ENCODE results near the gene GCHFR.

DNA sequence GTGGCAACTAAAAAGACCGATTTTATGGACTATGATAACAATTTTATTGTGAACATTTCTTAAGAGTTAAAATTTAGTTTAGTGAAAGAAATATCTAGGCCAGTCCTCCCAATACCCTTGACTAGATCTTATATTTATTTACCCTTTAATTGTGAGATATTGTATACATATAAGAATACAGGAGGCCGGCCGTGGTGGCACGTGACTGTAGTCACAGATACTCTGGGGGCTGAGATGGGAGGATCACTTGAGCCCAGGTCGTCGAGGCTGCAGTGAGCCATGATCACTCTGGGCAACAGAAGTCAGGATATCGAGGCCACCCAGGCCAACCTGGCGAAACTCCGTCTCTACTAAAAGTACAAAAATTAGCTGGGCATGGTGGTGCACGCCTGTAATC is 8.1 kb upstream of the GCHFR start:
- TF ChIP-seq, protein P1, sequence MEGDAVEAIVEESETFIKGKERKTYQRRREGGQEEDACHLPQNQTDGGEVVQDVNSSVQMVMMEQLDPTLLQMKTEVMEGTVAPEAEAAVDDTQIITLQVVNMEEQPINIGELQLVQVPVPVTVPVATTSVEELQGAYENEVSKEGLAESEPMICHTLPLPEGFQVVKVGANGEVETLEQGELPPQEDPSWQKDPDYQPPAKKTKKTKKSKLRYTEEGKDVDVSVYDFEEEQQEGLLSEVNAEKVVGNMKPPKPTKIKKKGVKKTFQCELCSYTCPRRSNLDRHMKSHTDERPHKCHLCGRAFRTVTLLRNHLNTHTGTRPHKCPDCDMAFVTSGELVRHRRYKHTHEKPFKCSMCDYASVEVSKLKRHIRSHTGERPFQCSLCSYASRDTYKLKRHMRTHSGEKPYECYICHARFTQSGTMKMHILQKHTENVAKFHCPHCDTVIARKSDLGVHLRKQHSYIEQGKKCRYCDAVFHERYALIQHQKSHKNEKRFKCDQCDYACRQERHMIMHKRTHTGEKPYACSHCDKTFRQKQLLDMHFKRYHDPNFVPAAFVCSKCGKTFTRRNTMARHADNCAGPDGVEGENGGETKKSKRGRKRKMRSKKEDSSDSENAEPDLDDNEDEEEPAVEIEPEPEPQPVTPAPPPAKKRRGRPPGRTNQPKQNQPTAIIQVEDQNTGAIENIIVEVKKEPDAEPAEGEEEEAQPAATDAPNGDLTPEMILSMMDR (IDR thresholded peaks at IDR 0.05; ENCODE audit: low read depth, low read length): no peak
- TF ChIP-seq, protein P2, sequence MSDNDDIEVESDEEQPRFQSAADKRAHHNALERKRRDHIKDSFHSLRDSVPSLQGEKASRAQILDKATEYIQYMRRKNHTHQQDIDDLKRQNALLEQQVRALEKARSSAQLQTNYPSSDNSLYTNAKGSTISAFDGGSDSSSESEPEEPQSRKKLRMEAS (IDR thresholded peaks at IDR 0.05; ENCODE audit: low read depth, low read length): no peak

Measured in NB4 (cell line).